Spleen (tissue), 11 donors: Measurements from ENCODE around the gene PYDC1. TPM values are rescaled to one million over a fixed set of nuclear protein-coding genes. Genes with fewer than 3 reads are reported as not detected.
"Not testable (repeated sequence)": the region's sequence is repeated elsewhere in the genome, so short reads cannot be mapped to it uniquely, and the experiment has no call there.

Experiments
- DNase-seq: peaks from one replicate; pipeline ENCODE4 v3.0.0-alpha.2; 2020
- H3K27ac ChIP-seq, 8 donors: fragments of 200-600 bp; sonication (generic) in 7 of 8; 1 replicate in 4 of 8; 2 replicates in 4 of 8; pipeline versions ENCODE4 v1.5.0 to v1.8.0; 2016 to 2021; ENCODE audit warnings: inconsistent platforms in 4 of 8, mild to moderate bottlenecking in 4 of 8, moderate library complexity in 1 of 8
- H3K27me3 ChIP-seq, 7 donors: fragments of 200-600 bp; sonication (generic) in 6 of 7; replicated peaks in 1 of 7; 1 replicate in 4 of 7; 2 replicates in 3 of 7; pipeline versions ENCODE4 v1.5.0 to v1.8.0; 2016 to 2021; ENCODE audit warnings: inconsistent platforms in 3 of 7, mild to moderate bottlenecking in 1 of 7
- H3K36me3 ChIP-seq, 6 donors: fragments of 200-600 bp; sonication (generic) in 5 of 6; 1 replicate in 4 of 6; 2 replicates in 2 of 6; pipeline versions ENCODE4 v1.5.0 to v1.8.0; 2016 to 2021; ENCODE audit warnings: inconsistent platforms in 2 of 6
- H3K4me1 ChIP-seq, 6 donors: fragments of 200-600 bp; sonication (generic) in 5 of 6; 1 replicate in 3 of 6; 2 replicates in 3 of 6; pipeline versions ENCODE4 v1.5.0 to v1.8.0; 2016 to 2021; ENCODE audit warnings: inconsistent platforms in 3 of 6
- H3K4me3 ChIP-seq, 8 donors: fragments of 200-600 bp; sonication (generic) in 7 of 8; 1 replicate in 4 of 8; 2 replicates in 4 of 8; pipeline versions ENCODE4 v1.5.0 to v1.8.0; 2016 to 2021; ENCODE audit warnings: inconsistent platforms in 4 of 8, mild to moderate bottlenecking in 4 of 8, moderate library complexity in 2 of 8
- H3K9me3 ChIP-seq, 8 donors: fragments of 200-600 bp; sonication (generic) in 7 of 8; 1 replicate in 4 of 8; 2 replicates in 4 of 8; pipeline versions ENCODE4 v1.5.0 to v1.8.0; 2016 to 2021; ENCODE audit warnings: inconsistent platforms in 4 of 8
- CTCF ChIP-seq, 11 experiments: fragments of 200-600 bp in 7 of 11; fragments of 450-650 bp in 4 of 11; sonication (generic) in 4 of 11; IDR thresholded peaks in 8 of 11; conservative IDR thresholded peaks in 3 of 11; 1 replicate in 7 of 11; 2 replicates in 4 of 11; pipeline versions ENCODE4 v1.4.0 to v1.8.0; 2016 to 2021; ENCODE audit warnings: antibody characterized with exemption in 11 of 11, inconsistent platforms in 4 of 11, mild to moderate bottlenecking in 1 of 11
- POLR2A ChIP-seq, 3 donors: fragments of 450-650 bp; IDR thresholded peaks; one replicate each; pipeline ENCODE4 v1.5.1; 2017; ENCODE audit warnings: antibody characterized with exemption in 3 of 3, mild to moderate bottlenecking in 1 of 3
- POLR2AphosphoS5 ChIP-seq, 3 donors: sonication (generic); formaldehyde crosslinking; IDR thresholded peaks; one replicate each; pipeline ENCODE4 v1.5.1; 2017; ENCODE audit warnings: antibody characterized with exemption in 3 of 3
- WGBS, 5 donors: extraction: QIAGEN DNeasy Blood & Tissue Kit in 3 of 5; methylation state at CpG; one replicate each; pipeline versions ENCODE4 v1.1.5 to v1.1.7; 2013 to 2018; 5-methylcytosine and 5-hydroxymethylcytosine counted together
- intact Hi-C: fragments of 100-400 bp; cut with DNase I; formaldehyde crosslinking; loops from one replicate; pipeline ENCODE4 v1.15.0; 2023; ENCODE audit warnings: low total_unique reads
- polyA plus RNA-seq, 3 donors: library from polyadenylated mRNA; stranded (reverse); fragments of 200-250 nt; gene quantifications; one replicate each; pipeline ENCODE4 v1.2.1, GENCODE V29; 2013
- total RNA-seq, 7 donors: library from RNA; depleted of rRNA in 3 of 7; stranded (reverse); fragments of >200 nt in 3 of 7; fragmentation: NEBNext Ultra II Directional in 4 of 7; extraction: Animal tissue kit (Norgen Biotek cat#: 25700) in 4 of 7; gene quantifications; one replicate each; pipeline versions ENCODE4 v1.1.0 to v1.2.1, GENCODE V29; 2016 to 2021
- donor health status: healthy with polysubstance abuse.
- donor health status: DM: no; HTN: no; CAD: no; lungs with moderate emphysema.
- donor health status: DM: no; HTN: no; CAD: no.
- donor health status: Bipolar disorder and iron deficiency.
- donor health status: healthy.
- donor health status: DM: no; HTN: no; CAD: no.
- donor health status: DM: yes; HTN: yes; CAD: no.

The PYDC1 gene
- total and polyA plus RNA-seq, 10 donors, result 0.72 to 2.7 TPM; not detected in 8

GRCh38 chr16:31250782-31251384, 33.9 kb upstream of the PYDC1 start:
- H3K36me3 ChIP-seq, result no peaks in the 10 kb centered on the region
- 92 to 94% (median 93%) methylated on average over 6 to 7 of the region's 7 CpGs for WGBS, 5 donors
- H3K27ac ChIP-seq, result no peak overlapping the region
- intact Hi-C loops, result no loop called here
- DNase-seq, result no peak
- H3K4me1 ChIP-seq, result peaks cover 6 to 32% (median 14%) of the 10 kb centered on the region in 6 donors
- no peak for TF ChIP-seq POLR2A (IDR thresholded peaks at IDR 0.05)
- no peak for TF ChIP-seq POLR2AphosphoS5 (IDR thresholded peaks at IDR 0.05)
- no peak for TF ChIP-seq CTCF (IDR thresholded peaks at IDR 0.05 in 8 of 11, conservative IDR thresholded peaks at IDR 0.05 in 3 of 11)
- H3K27me3 ChIP-seq, result no peaks in the 10 kb centered on the region
- H3K9me3 ChIP-seq, result no peaks in the 10 kb centered on the region
- H3K4me3 ChIP-seq, result no peak overlapping the region

- DNase-seq, result no peak
- no peaks in the 10 kb centered on the region for H3K9me3 ChIP-seq
- no peak for TF ChIP-seq POLR2A (IDR thresholded peaks at IDR 0.05)
- no peak for TF ChIP-seq POLR2AphosphoS5 (IDR thresholded peaks at IDR 0.05)
- TF ChIP-seq CTCF (IDR thresholded peaks at IDR 0.05 in 8 of 11, conservative IDR thresholded peaks at IDR 0.05 in 3 of 11), result no peak
- H3K4me3 ChIP-seq, result no peak overlapping the region
- intact Hi-C loops, result no loop called here
- H3K27me3 ChIP-seq, result no peaks in the 10 kb centered on the region
- H3K27ac ChIP-seq, result no peak overlapping the region
- H3K36me3 ChIP-seq, result no peaks in the 10 kb centered on the region
- WGBS, 5 donors, result 85 to 95% (median 89%) methylated on average over 5 of the region's 5 CpGs
- H3K4me1 ChIP-seq, result peaks cover 0 to 25% (median 15%) of the 10 kb centered on the region in 6 donors
Measured at GRCh38 chr16:31248344-31248743, 31.4 kb upstream of the PYDC1 start.

GRCh38 chr16:31246296-31246695, 29.4 kb upstream of the PYDC1 start:
- 94 to 100% (median 98%) methylated on average over 3 of the region's 3 CpGs for WGBS, 5 donors
- no peak for DNase-seq
- Histone ChIP-seq H3K27ac (no peak overlapping the region), H3K4me3 (no peak overlapping the region), H3K4me1 (peaks cover 0 to 39% (median 22%) of the 10 kb centered on the region in 6 donors), H3K9me3 (no peaks in the 10 kb centered on the region), H3K36me3 (no peaks in the 10 kb centered on the region), H3K27me3 (no peaks in the 10 kb centered on the region)
- intact Hi-C loops, result no loop called here
- TF ChIP-seq POLR2A (IDR thresholded peaks at IDR 0.05) (no peak), CTCF (IDR thresholded peaks at IDR 0.05 in 8 of 11, conservative IDR thresholded peaks at IDR 0.05 in 3 of 11) (no peak), POLR2AphosphoS5 (IDR thresholded peaks at IDR 0.05) (no peak)

GRCh38 chr16:31245598-31245997, 28.7 kb upstream of the PYDC1 start:
- H3K36me3 ChIP-seq, DNase-seq, H3K27me3 ChIP-seq, intact Hi-C loops, H3K4me3 ChIP-seq, H3K27ac ChIP-seq, H3K9me3 ChIP-seq: not testable (repeated sequence)
- H3K4me1 ChIP-seq, result peaks cover 0 to 41% (median 26%) of the 10 kb centered on the region in 6 donors
- WGBS, 5 donors, result 73 to 91% (median 86%) methylated on average over 8 of the region's 8 CpGs
